Fibroblast of pulmonary artery (primary cell): Measurements from ENCODE around the gene MVB12B.

Source experiments
- DNase-seq: peaks from one replicate; pipeline ENCODE4 v3.0.0-alpha.2; 2010; ENCODE audit warnings: low read depth
- H3K4me3 ChIP-seq: replicated peaks from 2 replicates; pipeline ENCODE4 v1.5.1; 2011; ENCODE audit warnings: low read depth, mild to moderate bottlenecking, control low read depth, low read length, moderate library complexity
- TF ChIP-seq, protein P1 (sequence below): IDR thresholded peaks from 2 replicates; pipeline ENCODE4 v1.5.1; 2011; ENCODE audit warnings: mild to moderate bottlenecking, control low read depth, low read length, inconsistent platforms; ENCODE audit errors: missing control alignments

MVB12B gene

DNA sequence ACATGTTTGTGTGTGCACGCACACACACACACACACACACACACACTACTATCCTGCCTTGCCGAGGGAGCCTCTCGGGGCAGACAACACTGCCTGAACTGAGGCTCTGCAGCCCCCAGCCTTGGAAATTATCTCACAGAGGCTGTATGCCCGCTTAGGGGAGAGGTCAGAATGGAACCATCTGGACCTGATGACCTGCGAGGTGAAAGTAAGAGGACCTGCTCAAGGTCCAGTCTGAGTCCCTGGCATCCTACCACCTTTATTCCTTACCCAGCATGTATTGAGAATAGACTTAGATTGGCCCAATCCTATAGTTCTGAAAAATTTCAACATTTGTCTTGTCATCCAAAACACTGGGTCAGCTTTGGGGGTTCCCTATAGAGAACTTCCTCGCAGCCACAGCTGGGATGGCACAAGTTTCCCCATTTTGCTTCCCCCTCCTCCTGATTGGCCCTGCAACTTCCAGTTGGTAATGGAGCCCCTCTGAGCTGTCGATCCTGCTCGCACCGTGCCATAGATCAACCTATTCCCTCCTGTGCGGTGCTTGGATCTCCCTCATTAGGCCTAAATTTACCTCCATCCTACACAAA is 10.2 kb downstream of the MVB12B start:
- DNase-seq, result no peak
- TF ChIP-seq, protein P1, sequence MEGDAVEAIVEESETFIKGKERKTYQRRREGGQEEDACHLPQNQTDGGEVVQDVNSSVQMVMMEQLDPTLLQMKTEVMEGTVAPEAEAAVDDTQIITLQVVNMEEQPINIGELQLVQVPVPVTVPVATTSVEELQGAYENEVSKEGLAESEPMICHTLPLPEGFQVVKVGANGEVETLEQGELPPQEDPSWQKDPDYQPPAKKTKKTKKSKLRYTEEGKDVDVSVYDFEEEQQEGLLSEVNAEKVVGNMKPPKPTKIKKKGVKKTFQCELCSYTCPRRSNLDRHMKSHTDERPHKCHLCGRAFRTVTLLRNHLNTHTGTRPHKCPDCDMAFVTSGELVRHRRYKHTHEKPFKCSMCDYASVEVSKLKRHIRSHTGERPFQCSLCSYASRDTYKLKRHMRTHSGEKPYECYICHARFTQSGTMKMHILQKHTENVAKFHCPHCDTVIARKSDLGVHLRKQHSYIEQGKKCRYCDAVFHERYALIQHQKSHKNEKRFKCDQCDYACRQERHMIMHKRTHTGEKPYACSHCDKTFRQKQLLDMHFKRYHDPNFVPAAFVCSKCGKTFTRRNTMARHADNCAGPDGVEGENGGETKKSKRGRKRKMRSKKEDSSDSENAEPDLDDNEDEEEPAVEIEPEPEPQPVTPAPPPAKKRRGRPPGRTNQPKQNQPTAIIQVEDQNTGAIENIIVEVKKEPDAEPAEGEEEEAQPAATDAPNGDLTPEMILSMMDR, result no peak
- H3K4me3 ChIP-seq, result no peak overlapping the region

DNA sequence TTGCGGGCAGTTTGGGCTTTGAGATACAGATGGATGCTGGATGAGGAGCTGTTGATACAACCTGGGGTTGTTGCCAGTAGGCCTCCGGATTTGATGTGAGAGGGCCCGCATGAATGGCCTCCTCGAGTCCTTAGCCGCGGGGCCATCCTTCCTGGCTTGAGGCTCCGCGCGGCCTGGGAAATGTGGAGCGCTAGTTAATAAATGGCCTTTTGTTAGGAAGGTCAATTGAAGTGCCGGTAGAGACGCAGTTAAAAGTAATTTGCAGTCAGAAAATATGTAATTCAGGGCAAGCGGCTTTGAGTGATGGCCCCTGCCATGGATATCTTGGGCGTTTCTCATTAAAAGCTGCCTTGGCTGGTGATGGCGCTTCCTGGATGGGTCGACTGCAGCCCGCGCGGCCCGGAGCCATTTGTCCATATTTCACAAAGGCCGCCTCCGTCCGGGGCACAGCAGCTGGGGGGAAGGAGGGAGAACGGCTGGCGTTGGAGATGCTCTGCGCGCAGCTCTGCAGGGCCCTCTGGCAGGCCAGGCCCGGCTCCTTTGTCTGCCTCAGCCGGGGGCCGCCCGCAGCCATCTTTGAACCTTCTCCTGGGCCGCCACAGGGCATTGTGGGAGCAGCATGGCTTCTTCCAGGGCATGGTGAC is 11.2 kb downstream of the MVB12B start:
- H3K4me3 ChIP-seq, result no peak overlapping the region
- DNase-seq, result no peak
- TF ChIP-seq, protein P1, result no peak

DNA sequence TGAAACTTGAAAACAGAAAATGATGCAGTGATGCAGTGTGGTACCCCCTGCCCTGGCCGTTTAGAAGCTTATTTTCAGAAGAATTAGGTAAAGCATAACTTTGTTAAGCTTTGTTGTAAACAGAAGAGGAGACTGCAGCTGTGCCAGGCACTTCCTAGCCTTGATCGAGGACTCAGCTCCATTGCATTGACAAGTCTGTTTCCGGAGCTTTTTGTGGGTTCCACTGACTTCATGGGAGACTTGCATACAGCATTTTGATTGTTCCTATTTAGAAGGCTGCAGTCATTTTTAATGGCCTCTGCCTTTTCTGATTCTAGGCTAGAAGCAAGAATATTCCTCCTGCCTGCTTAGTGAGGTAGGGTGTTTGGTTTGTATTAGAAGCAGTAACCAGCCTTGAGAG is 12.3 kb downstream of the MVB12B start:
- H3K4me3 ChIP-seq, result no peak overlapping the region
- TF ChIP-seq, protein P1, result no peak
- no peak for DNase-seq

DNA sequence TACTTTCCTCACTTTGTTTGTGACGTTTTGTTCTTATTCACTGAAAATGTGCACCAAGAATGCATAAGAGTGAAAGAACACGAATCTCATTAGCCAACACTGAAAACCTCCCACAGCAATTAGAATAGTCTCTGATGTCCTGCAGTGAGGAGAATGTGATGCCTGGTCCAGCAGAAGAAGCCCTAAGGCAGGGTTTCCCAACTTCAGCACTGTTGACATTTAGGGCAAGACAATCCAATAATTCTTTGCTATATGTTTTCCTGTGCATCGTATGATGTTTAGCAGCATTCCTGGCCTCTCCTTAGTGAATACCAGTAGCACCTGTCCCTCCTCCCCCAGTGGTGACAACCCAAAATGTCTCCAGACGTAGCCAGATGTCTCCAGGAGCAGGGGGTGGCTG is 14.8 kb downstream of the MVB12B start:
- DNase-seq, result no peak
- no peak overlapping the region for H3K4me3 ChIP-seq
- TF ChIP-seq, protein P1, result no peak

DNA sequence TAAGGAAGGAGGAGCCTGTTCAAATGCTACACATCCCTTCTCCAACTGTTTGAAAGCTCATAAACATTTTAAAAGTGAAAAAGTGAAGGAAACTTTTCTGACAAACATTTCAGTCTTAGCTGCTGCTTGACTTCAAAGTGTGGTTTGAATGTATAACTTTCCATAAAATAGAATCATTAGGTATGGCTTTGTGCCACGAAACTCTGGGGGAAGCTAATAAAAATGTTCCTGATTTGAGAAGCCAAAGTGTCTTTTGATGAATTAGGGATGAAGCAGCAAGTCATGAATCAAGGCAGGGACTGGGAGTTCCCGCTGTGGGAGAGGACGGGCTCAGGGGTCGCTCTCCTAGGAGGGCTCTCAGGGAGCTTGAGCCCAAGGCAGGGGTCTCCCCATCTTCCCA is 15.3 kb downstream of the MVB12B start:
- TF ChIP-seq, protein P1, result no peak
- H3K4me3 ChIP-seq, result no peak overlapping the region
- no peak for DNase-seq

DNA sequence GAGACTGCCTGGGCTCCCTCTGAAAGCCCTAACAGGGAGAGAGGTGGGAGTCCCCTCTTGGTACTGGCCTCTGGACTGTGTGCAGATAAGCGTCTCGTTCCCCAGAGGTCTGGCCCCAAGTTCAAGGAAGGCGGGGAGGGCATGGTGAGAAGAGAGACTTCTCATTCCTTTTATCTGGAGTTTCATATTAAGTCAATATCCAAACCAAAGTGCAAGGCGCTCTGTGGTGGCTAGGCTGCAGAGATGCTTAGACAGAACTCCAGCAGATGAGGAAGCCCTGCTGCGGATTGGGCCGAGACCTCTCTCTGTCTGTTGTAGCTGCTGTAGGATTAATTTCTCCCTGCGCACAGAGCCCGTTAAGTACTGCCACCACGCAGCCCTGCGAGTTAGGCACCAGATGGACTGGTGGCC is 16.0 kb downstream of the MVB12B start:
- TF ChIP-seq, protein P1, result no peak
- DNase-seq, result no peak
- no peak overlapping the region for H3K4me3 ChIP-seq

DNA sequence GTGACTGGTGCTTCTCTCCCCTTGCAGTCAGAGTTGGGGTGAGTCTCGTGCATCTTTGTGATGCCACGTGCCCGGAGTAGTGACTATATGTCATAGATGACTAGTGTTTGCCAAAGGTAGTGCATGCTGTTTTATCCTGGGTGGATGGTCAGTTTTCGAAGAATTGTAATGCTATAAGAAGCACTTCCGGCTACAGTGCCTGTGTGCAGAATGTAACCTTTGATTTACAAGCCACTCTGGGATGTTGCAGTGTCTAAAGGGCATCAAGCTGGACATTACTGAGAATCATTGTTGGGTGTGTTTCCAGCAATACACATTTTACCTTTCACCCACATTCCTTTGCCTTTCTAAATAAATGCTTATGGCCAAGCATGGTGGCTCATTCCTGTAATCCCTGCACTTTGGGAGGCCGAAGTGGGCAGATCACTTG is 16.7 kb downstream of the MVB12B start:
- no peak overlapping the region for H3K4me3 ChIP-seq
- TF ChIP-seq, protein P1, result no peak
- no peak for DNase-seq
